ENCODE results near the gene FAM184A. TPM values are rescaled to one million over a fixed set of nuclear protein-coding genes. Genes with fewer than 3 reads are reported as not detected.

The FAM184A gene
- total and polyA plus RNA-seq, 2 experiments from 2014 or later = 13.7 to 18.6 TPM

GRCh38 chr6:119076173-119076572 lies 2.3 kb downstream of the FAM184A start:
- peaks cover 10% of the 10 kb centered on the region for H3K4me1 ChIP-seq (ENCODE audit: insufficient read depth)
- ATAC-seq (no peak), DNase-seq (ENCODE audit: low spot score) (no peak)
- no peak overlapping the region for H2AFZ ChIP-seq
- H4K20me1 ChIP-seq (replicated peaks; ENCODE audit: insufficient read depth) = 0 out of 2 replicates have a peak, but pooled peaks cover 5% of the 10 kb centered on the region
- Mint-ChIP-seq H3K9me3 (peaks cover 6% of the 10 kb centered on the region; the same call in 2 of the 3 replicates), H3K4me3 (no peak overlapping the region), H3K4me1 (peaks cover 32% of the 10 kb centered on the region), H3K27me3 (ENCODE audit: insufficient read depth, low read depth, poor library complexity) (peaks cover 17% of the 10 kb centered on the region), H3K27ac (no peak overlapping the region), H3K36me3 (ENCODE audit: low read depth) (peaks cover 5% of the 10 kb centered on the region; the same call in 2 of the 3 replicates)
- H3F3A ChIP-seq (replicated peaks; ENCODE audit: low read depth) = peaks cover 7% of the 10 kb centered on the region; the same call in 1 of the 2 replicates
- TF ChIP-seq EZH2phosphoT487 (IDR thresholded peaks at IDR 0.05; ENCODE audit: unreplicated experiment) (no peak), POLR2AphosphoS5 (IDR thresholded peaks at IDR 0.05; ENCODE audit: low read depth) (no peak), ZNF331 (CRISPR knock-in tag; IDR thresholded peaks at IDR 0.05; ENCODE audit: low read depth) (no peak), ETS1 (IDR thresholded peaks at IDR 0.05) (no peak), ZNF462 (CRISPR knock-in tag; IDR thresholded peaks at IDR 0.05) (no peak), CREB1 (CRISPR knock-in tag; IDR thresholded peaks at IDR 0.05; ENCODE audit: low read depth) (no peak), EZH2 (IDR thresholded peaks at IDR 0.05; ENCODE audit: low read depth, unreplicated experiment) (no peak), CTCF (conservative IDR thresholded peaks at IDR 0.05; ENCODE audit: low read depth in 2 of 2) (no peak), NANOG (IDR thresholded peaks at IDR 0.05; ENCODE audit: borderline replicate concordance) (no peak), JUNB (IDR thresholded peaks at IDR 0.05; ENCODE audit: unreplicated experiment) (no peak), STAT1 (IDR thresholded peaks at IDR 0.05; ENCODE audit: unreplicated experiment) (no peak), REST (IDR thresholded peaks at IDR 0.05; ENCODE audit: unreplicated experiment) (no peak), ZNF114 (CRISPR knock-in tag; IDR thresholded peaks at IDR 0.05) (no peak)
- no peak overlapping the region for H3K4me3 ChIP-seq
- H3K4me2 ChIP-seq = no peak overlapping the region
- H3K27ac ChIP-seq (ENCODE audit: low read depth) = no peak overlapping the region
- 0 out of 2 replicates have a peak, but pooled peaks cover 3% of the 10 kb centered on the region for H3K79me2 ChIP-seq (replicated peaks; ENCODE audit: insufficient read depth)
- no peaks in the 10 kb centered on the region for H3K9me2 ChIP-seq (ENCODE audit: insufficient read depth)
- H3K27me3 ChIP-seq (ENCODE audit: insufficient read depth) = peaks cover 38% of the 10 kb centered on the region
- H3K36me3 ChIP-seq (ENCODE audit: insufficient read depth) = no peaks in the 10 kb centered on the region

All from GM23338 (cell line).